DOHH2 (cell line): Measurements from ENCODE around the gene RASD2.

Experiments used
- CTCF ChIP-seq: fragments of 200-600 bp; sonication (generic); IDR thresholded peaks from one replicate; pipeline ENCODE4 v1.5.1; 2014; ENCODE audit warnings: antibody characterized with exemption, mild to moderate bottlenecking, low read depth, low read length; ENCODE audit not compliant: poor library complexity, severe bottlenecking
- EZH2phosphoT487 ChIP-seq: fragments of 200-600 bp; sonication (generic); IDR thresholded peaks from 2 replicates; pipeline ENCODE4 v1.6.1; 2017; ENCODE audit warnings: borderline replicate concordance, mild to moderate bottlenecking, antibody characterized with exemption, low read length, moderate library complexity, mixed read lengths

GRCh38 chr22:35509451-35509850 lies 31.2 kb upstream of the RASD2 start:
- TF ChIP-seq CTCF, result no peak
- TF ChIP-seq EZH2phosphoT487, result no peak
